Measurements from ENCODE around the gene COPS9. TPM values are rescaled to one million over a fixed set of nuclear protein-coding genes. Genes with fewer than 3 reads are reported as not detected.
A peak's percentile ranks its signal among the peaks of the same experiment; 100 is the strongest.

COPS9 gene
- total RNA-seq, 1 donor from 2014 or later: 118 TPM

DNA sequence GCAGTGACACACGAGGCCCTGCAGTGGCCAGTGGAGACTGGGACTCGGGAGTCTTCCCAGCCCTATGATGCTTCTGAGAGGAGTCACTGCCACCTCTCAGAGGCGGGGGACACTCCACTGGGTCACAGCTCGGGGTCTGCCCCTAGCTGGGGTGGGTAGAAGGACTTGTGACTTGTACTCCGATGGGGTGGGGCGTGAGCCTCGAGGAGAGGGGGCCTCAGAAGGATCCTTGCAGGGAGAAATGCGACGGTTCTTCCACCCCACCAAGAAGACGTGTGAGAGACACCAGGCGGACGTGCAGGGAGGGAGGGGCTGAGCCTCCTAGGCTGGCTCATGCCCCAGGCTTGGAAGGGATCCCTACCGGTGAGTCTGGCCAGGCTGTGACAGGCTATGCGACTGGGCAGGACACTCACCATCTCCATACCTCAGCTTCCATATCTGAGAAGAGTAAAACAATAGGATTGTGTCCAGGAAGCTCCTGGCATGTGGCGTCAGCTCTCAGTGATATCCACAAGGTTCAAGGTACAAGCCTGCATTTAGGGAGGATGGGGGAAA lies 15.4 kb upstream of the COPS9 start:
- no peak for DNase-seq (ENCODE audit: low spot score)

DNA sequence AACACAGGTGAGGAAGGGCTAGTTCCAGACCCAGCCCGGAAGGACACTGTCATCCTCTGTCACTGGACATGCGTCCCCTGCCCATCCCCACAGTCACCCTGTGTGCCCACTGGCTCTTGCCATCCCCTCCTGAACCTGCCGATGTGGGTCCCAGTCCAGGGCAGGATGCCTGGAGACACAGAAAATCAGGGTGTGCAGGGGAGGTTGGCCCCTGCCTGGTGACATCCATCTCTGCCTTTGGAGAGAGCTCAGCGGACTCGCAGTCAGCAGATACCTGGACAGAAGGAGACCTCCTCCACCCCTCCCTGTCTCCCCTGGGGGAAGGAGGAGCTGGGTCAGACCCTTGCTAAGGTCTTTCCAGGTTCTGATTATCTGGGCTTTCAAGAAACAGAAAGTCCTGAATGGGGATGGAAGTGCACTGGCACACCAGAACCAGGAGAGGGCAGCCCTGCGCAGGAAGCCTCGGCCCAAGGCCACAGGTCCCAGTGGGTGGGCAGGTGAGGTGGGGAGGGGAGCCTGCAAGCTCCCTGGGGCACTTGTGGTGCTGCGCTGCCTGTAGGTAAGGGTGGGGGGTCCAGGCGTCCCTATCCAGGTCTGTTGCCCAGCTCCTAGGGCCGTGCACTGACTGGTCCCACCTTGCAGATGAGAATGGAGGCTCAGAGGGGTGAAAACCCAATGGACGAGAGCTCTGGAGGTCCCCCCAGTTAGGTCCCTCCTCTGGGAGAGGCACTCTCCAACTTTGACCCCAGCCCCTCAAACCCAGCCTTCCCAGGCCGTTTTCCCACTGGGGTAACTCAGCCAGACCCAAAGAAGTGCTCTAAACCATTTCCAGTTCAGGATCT lies 14.1 kb upstream of the COPS9 start:
- DNase-seq (ENCODE audit: low spot score): no peak

DNA sequence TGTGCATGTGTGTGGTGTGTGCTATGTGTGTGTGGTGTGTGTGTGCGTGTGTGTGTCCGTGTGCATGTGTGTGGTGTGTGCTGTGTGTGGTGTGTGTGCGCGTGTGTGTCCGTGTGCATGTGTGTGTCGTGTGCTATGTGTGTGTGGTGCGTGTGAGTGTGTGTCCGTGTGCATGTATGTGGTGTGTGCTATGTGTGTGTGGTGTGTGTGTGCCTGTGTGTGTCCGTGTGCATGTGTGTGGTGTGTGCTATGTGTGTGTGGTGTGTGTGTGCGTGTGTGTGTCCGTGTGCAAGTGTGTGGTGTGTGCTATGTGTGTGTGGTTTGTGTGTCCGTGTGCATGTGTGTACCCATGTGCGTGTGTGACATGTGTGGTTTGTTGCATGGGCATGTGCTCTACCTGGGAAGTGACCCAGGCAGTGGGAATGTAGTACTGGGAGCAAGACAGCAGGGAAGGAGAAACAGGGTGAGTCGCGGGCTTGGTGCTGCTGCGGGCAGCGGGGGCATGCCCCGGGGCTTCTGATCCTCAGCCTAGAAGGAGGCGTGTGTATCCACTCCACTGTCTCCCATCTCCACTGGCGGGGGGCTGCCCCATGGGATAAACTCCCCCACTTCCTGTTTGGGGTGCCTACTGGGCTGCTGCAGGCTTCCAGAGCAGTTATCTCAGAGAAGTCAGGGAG lies 11.9 kb upstream of the COPS9 start:
- no peak for DNase-seq (ENCODE audit: low spot score)

DNA sequence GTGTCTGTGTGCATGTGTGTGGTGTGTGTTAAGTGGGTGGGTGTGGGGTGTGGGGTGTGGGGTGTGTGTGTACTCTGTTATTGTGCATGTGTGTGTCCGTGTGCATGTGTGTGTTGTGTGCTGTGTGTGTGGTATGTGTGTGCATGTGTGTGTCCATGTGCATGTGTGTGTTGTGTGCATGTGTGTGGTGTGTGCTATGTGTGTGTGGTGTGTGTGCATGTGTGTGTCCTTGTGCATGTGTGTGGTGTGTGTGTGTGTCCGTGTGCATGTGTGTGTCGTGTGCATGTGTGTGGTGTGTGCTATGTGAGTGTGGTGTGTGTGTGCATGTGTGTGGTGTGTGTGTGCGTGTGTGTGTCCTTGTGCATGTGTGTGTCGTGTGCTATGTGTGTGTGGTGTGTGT lies 11.3 kb upstream of the COPS9 start:
- DNase-seq (ENCODE audit: low spot score): no peak

- no peak for DNase-seq (ENCODE audit: low spot score)
Observed at GRCh38 chr2:240146627-240147278, 10.6 kb upstream of the COPS9 start.

DNA sequence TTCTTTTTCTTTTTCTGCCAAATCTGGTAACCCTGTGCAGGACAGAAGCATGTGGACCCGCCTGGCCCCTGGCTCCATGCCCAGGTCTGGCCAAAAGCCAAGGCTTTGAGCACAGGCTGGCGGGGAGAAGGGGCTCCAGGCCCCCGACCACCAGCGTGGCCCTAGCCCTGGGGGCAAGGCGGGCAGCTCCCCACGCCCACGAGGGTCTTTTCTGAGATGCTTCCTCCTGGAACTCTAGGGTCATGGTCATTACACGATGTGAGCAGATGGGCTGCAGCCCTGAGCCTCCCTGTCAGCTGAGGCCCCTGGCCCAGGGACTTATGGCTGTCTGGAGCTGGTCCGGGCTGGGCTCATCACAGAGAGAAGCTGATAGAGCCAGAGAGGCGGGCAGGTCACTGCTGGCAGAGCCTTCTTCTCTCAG lies 10.0 kb upstream of the COPS9 start:
- no peak for DNase-seq (ENCODE audit: low spot score)

DNA sequence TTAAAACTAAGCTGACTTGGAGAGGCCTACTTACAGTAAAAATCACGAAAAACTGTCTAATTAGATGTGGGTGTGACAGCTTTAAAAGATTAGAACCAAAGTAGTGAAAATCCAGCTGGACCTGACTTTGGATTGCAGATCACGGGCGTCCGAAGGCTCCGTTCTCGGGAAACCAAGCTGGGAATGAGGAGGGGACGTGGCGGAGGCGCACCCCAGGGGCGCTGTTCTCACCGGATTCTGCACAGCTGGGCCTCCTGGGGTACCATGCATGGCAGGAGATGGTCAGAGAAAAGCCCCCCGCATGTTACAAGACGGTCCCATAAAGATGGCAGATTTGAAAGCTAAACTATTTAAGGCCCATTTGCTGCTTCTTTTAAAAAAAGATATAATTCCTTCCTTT lies 9.4 kb upstream of the COPS9 start:
- no peak for DNase-seq (ENCODE audit: low spot score)

DNA sequence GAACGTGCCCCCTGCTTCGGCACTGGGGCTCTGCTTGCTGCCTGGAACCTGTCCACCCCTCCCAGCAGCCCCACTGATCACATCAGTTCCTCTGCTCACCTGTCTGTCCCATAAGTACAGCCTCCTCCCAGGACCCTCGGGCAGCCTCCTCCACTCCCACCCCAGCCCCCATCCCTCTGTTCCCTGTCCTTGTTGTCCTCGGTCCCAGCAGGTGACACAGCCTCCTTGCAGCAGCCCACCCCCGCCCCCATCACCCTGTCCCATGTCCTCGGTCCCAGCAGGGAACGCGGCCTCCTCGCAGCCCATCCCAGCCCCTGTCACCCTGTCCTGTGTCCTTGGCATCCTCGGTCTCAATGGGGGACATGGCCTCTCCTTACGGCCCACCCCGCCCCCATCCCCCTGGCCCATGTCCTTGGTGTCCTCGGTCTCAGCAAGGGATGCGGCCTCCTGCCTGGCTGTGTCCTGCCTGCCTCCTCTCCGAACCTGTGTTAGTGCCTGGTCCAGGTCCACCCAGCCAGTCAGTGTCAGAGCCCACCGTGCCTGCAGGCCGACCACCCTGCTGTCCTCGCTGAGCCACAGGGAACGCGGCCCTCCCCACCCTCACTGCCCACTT lies 8.7 kb upstream of the COPS9 start:
- DNase-seq (ENCODE audit: low spot score): no peak

DNA sequence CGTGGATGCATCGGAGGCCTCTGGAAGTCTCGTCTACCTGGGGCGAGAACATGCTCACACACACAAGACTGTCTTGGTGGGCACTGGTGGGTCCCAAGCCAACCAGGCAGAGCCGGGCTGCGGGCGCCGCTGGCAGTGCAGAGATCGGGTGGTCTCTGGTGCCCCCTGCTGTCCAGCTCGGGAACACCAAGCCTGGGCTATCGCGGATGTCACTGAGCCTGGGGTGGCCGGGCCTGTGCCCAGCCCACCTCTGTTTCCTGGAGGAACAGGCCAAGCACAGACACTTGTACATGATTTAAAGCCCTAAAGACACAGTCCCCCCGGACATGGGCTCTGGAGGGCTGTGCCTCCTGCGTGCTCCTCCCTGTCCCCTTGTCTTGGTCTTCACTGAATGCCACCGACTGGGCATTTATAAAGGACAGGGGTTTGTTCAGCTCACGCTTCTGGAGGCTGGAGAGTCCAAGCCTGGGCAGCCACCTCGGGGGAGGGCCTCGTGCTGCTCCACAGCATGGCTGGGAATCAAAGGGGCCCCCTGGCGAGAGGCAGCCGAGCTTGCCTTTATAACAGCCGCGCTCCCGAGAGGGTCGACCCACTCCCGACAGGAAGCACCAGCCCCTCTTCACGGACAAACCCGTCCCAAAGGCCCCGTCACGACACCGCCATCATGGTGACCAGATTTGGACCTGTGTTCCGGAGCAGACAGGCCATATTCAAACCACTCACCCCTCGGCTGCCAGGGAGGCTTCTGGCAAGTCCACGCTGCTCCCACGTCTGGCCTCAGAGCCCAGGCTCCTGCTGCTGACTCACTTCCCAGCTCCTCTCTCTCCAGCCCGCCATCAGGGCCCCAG lies 7.9 kb upstream of the COPS9 start:
- DNase-seq (ENCODE audit: low spot score): no peak

GRCh38 chr2:240143276-240143675 lies 7.2 kb upstream of the COPS9 start:
- DNase-seq (ENCODE audit: low spot score): no peak

DNA sequence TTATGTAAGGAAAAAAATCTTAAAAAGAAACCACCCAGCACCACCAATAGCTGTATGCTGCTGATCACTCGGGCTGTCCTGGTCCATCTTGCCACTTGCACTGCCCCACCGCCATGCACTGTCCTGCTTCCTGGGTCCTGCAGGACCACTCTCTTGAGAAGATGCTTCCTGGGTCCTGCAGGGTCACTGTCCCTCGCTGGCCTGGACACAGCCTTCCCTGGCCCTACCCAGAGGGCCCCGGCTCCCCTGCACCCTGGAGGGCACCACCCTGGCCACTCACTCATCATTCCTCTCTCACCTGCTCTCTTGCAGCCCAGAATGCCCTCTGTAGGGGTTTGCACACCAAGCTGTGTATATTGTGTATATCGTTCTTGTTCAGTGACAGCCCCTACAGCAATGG lies 6.8 kb upstream of the COPS9 start:
- DNase-seq (ENCODE audit: low spot score): no peak

- DNase-seq (ENCODE audit: low spot score): no peak
Observed at GRCh38 chr2:240142256-240142775, 6.2 kb upstream of the COPS9 start.

- no peak for DNase-seq (ENCODE audit: low spot score)
Observed at GRCh38 chr2:240141736-240142135, 5.6 kb upstream of the COPS9 start.

- no peak for DNase-seq (ENCODE audit: low spot score)
Observed at GRCh38 chr2:240140920-240141319, 4.8 kb upstream of the COPS9 start.

DNA sequence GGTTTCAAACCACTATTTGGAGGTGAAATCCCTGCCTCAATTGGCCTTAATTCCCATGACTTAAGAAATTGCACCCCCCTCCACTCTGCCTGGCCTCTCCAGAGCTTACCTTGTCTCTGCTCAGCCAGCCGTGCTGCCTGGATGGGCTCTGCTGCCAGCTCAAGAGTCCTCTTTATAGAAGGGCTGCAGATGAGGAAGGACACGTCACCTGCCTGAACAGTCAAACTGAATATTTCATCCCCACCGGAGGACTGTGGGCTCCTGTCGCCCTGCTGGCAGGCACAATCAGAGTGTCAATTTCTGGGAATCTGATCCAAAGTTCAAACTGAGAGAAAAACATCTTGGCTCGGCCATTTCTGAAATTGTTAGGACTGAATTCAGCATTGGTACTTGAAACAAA lies 4.4 kb upstream of the COPS9 start, which contains the start of gene OTOS:
OTOS (minus strand) TSS at position 148 of the 400 bp plus-strand sequence. CDS start 332 bp downstream, outside the sequence.
- no peak for DNase-seq (ENCODE audit: low spot score)

DNA sequence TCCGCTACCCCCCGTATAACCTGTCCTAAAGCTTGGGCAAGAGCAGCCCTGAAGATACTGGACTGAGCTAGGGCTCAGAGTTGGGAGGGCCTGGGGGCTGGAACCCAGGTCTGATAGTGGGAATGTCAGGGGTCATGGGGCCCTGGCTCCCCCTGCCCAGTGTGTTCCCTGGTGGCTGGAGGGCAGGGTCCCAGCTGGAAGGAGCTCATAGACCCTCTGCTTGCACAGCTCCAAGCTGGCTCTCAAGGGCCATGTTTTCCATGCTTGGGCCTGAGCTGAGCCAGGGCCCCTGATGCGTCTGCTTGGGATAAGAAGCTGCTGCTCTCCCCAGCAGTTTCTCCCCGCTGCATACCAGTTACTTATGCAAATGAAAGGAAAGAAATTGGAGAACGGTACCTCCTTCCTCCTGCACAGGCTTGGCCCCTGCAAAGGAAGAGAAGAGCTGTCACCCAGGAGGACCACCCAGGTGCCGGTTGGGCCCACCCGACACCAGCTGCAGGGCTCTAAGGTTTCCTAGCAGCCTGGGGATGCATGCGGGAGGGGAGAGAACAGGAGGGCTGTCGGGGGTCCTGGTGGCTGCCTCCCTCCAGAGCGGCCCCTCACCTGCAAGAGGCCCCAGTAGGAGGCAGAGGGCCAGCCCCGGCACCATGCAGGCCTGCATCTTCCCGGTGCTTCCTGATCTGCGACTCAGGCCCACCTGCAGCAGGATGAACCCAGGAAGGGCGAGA lies 3.7 kb upstream of the COPS9 start:
- DNase-seq (ENCODE audit: low spot score): peak; percentile 47

DNA sequence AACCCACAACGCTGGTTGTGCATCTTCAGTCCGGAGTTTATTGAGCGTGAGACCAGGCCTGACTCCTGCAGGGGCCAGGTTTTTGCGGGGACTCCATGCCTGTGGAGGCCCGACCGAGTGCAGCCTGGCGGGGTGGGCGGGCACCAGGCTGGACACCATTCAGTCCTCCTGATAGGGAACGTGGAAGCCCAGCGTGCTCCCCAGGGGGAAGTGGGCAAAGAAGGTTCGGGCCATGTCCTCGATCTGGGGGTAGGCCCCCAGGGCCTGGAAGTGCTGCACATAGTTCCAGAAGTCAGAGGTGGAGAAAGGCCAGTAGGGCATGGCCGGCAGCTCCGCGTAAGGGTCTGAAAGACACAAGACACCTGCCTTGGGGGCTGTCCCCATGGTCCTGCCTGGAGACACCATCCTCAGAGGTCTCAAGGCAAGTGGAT lies 2.9 kb upstream of the COPS9 start:
- peak; percentile 86 for DNase-seq (ENCODE audit: low spot score)

DNA sequence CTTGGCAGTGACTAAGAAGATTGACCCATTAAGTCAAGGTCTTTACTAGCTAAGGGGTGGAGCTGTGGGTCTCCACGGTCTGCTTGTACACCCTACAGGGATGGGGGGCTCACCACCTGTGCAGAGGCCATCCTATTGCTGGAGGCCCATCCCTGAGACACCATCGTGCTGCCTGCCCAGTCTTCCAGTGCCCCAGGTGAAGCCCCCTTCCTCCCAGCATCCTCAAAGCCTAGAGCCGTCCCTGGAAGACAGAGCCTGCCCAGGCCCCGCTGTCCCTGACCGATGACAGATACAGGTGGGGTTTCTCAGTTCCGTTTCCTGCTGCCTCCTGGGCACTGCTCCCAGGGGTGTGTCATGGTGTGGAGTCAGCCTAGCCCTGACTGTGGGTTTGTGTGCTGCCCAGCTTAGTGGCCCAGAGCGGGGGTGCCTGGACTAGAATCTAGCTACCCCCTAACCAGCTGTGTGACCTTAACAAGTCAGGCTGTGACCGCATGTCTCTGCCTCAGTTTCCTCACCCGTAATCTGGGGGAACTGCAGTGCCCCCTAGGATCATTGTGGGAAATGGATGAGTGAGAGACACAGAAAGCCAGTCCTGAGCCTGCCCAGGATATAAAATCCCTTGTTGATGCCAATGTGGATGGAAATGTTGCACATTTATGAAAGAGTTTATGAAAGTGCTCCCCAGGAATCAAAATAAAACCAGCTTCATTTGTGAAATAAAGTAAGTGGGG lies 2.3 kb upstream of the COPS9 start:
- DNase-seq (ENCODE audit: low spot score): peak; percentile 49

All from mesenteric fat pad (tissue), 1 donor.